Activated CD4-positive, alpha-beta T cell treated with anti-CD3 and anti-CD28 coated beads, Interleukin-2, amount 10 ng/mL, durations not matched to agents 7 days and 5 days (primary cell): ENCODE results near the gene SLC25A6. TPM values are rescaled to one million over a fixed set of nuclear protein-coding genes. Genes with fewer than 3 reads are reported as not detected.
"Not testable (repeated sequence)": the region's sequence is repeated elsewhere in the genome, so short reads cannot be mapped to it uniquely, and the experiment has no call there.

ENCODE experiments used
- CTCF ChIA-PET: fragments of 350-600 bp; sonication (Branson Sonifier 250); formaldehyde crosslinking; loops from one replicate; lab custom pipeline; 2021; ENCODE audit warnings: antibody characterized with exemption; lab: Charles Lee
- POLR2A ChIA-PET: fragments of 350-600 bp; sonication (Branson Sonifier 250); formaldehyde crosslinking; loops from one replicate; lab custom pipeline; 2021; ENCODE audit warnings: antibody characterized with exemption; lab: Charles Lee
- DNase-seq: peaks from one replicate; pipeline ENCODE4 v3.0.0-alpha.2; 2020
- H3K27ac Mint-ChIP-seq: one replicate; pipeline ENCODE4 v1.8.0; 2021; ENCODE audit warnings: mild to moderate bottlenecking, moderate library complexity, mixed read lengths
- H3K27me3 Mint-ChIP-seq: one replicate; pipeline ENCODE4 v1.8.0; 2021; ENCODE audit warnings: mixed read lengths
- H3K36me3 Mint-ChIP-seq: one replicate; pipeline ENCODE4 v1.8.0; 2021; ENCODE audit warnings: low read depth, mixed read lengths
- H3K4me1 Mint-ChIP-seq: one replicate; pipeline ENCODE4 v1.8.0; 2021; ENCODE audit warnings: mixed read lengths
- H3K4me3 Mint-ChIP-seq: one replicate; pipeline ENCODE4 v1.8.0; 2021; ENCODE audit warnings: mild to moderate bottlenecking, moderate library complexity, mixed read lengths
- H3K9me3 Mint-ChIP-seq: one replicate; pipeline ENCODE4 v1.8.0; 2021; ENCODE audit warnings: mixed read lengths
- total RNA-seq, 2 experiments: library from RNA; stranded (reverse); gene quantifications; one replicate each; pipeline ENCODE4 v1.2.3, GENCODE V29; 2021

SLC25A6 gene
- 100 to 1,000 TPM; 259 to 261 TPM for total RNA-seq

- Mint-ChIP-seq H3K4me1 (peaks cover 60% of the 10 kb centered on the region), H3K4me3 (peak within 1 kb of the TSS; percentile 89), H3K9me3 (no peaks in the 10 kb centered on the region), H3K27me3 (no peaks in the 10 kb centered on the region), H3K27ac (peak within 1 kb of the TSS; percentile 95), H3K36me3 (peaks cover 59% of the 10 kb centered on the region)
- ChIA-PET POLR2A (no interaction called here), CTCF (no interaction called here)
- DNase-seq, result peak; percentile 99
Measured at GRCh38 chrX:1391707-1392375, at the start of gene SLC25A6. Gene SLC25A6 (minus strand): TSS chrX:1392113. CDS start chrX:1392009, 104 bp downstream.

GRCh38 chrX:1440506-1440905 is 48.6 kb upstream of the SLC25A6 start:
- H3K36me3 Mint-ChIP-seq, result peaks cover 63% of the 10 kb centered on the region
- H3K4me1 Mint-ChIP-seq, result no peaks in the 10 kb centered on the region
- no peaks in the 10 kb centered on the region for H3K27me3 Mint-ChIP-seq
- ChIA-PET POLR2A (no interaction called here), CTCF (no interaction called here)
- H3K9me3 Mint-ChIP-seq, result peaks cover 25% of the 10 kb centered on the region
- no peak for DNase-seq
- H3K27ac Mint-ChIP-seq, result no peak overlapping the region
- H3K4me3 Mint-ChIP-seq, result no peak overlapping the region

DNA sequence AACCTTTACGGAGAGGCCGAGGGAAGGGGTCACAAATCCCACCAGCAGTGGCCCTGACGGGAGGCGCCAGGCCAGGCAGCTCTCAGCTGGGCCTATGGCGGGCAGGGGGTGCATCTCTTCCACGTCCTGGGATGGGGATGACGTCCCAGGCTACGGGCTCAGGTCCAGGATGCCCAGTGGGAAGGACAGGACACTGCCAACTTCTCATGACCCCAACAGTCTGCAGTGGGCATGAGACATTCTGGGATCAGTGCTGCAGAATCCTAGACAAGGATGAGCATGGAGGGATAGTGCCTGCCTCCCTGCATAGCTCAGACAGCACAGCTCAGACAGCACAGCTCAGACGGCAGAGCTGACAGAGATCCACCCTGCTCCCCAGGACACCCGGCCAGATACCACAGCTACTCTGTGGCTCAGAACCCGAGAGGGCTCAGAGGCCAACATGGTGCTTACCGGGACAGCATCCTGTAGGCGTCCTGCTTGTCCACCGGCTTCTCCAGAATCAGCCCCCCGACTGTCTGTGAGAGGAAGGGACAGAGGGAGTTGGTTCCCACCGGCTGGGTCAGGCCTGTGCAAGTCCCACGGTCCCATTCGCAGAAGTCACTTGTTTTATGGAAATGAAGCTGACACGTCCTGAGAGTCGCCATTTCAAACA is 43.5 kb upstream of the SLC25A6 start:
- POLR2A ChIA-PET, result no interaction called here
- peak; percentile 4 for DNase-seq
- Mint-ChIP-seq H3K36me3 (peaks cover 42% of the 10 kb centered on the region), H3K9me3 (peaks cover 4% of the 10 kb centered on the region), H3K27me3 (no peaks in the 10 kb centered on the region), H3K4me3 (no peak overlapping the region), H3K4me1 (no peaks in the 10 kb centered on the region), H3K27ac (no peak overlapping the region)
- CTCF ChIA-PET, result no interaction called here

DNA sequence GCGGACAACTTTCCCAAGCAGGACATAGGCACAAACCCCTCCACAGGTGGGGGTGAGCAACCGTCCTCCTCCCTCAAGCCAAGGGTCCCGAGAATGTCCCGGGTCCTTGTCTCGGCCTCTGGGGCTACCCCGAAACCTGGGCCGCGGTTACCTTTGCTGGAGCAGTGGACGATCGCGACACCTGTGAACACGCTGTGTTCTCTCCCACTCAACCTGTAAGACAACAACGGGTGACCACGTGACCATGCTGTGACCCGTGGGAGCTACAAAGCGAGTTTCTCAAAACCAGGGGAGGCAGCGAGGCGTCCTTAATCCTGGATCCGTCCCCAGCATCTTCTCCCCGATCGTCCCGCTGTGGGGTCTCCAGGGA is 42.9 kb upstream of the SLC25A6 start:
- DNase-seq, result no peak
- peaks cover 39% of the 10 kb centered on the region for H3K36me3 Mint-ChIP-seq
- no peaks in the 10 kb centered on the region for H3K27me3 Mint-ChIP-seq
- H3K27ac Mint-ChIP-seq, result no peak overlapping the region
- H3K4me1 Mint-ChIP-seq, result no peaks in the 10 kb centered on the region
- CTCF ChIA-PET, result no interaction called here
- POLR2A ChIA-PET, result no interaction called here
- H3K9me3 Mint-ChIP-seq, result peaks cover 4% of the 10 kb centered on the region
- no peak overlapping the region for H3K4me3 Mint-ChIP-seq

DNA sequence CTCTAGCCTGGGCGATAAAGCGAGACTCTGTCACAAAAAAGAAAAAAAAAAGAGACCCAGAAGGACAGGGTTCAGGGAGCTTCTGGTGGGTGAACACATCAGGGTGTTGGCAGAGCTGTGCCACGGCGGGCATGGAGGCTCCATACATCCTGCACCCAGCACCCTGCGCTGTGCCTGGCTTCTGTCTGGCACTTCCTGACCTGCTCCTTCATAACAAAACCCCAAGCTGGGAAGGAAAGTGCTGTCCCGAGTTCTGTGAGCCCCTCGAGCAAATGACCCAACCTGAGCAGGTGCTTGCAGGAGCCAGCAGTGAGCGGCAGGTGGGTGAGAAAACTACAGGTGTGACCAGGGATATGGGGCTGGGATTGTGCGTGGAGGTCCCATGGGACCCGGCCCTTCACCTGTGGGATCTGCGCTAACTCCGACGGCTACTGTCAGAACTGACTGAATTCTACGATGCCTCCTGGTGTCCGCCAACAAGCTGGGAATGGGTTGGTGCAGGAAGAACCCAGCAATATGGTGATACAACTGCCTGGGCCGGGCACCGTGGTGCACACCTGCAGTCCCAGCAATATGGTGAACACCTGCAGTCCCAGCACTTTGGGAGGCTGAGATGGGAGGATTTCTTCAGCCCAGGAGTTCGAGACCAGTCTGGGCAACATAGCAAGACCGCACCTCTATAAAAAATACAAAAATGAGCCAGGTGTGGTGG is 41.9 kb upstream of the SLC25A6 start:
- no peaks in the 10 kb centered on the region for H3K4me1 Mint-ChIP-seq
- H3K9me3 Mint-ChIP-seq, result peaks cover 4% of the 10 kb centered on the region
- no peak overlapping the region for H3K27ac Mint-ChIP-seq
- CTCF ChIA-PET, result no interaction called here
- no peak for DNase-seq
- H3K27me3 Mint-ChIP-seq, result no peaks in the 10 kb centered on the region
- POLR2A ChIA-PET, result no interaction called here
- peaks cover 32% of the 10 kb centered on the region for H3K36me3 Mint-ChIP-seq
- no peak overlapping the region for H3K4me3 Mint-ChIP-seq

- DNase-seq, result no peak
- peaks cover 21% of the 10 kb centered on the region for H3K36me3 Mint-ChIP-seq
- POLR2A ChIA-PET, result no interaction called here
Measured at GRCh38 chrX:1430451-1430850, 38.5 kb upstream of the SLC25A6 start.

GRCh38 chrX:1427756-1428155 is 35.8 kb upstream of the SLC25A6 start:
- Mint-ChIP-seq H3K4me3 (no peak overlapping the region), H3K9me3 (peaks cover 8% of the 10 kb centered on the region), H3K27ac (no peak overlapping the region), H3K4me1 (no peaks in the 10 kb centered on the region), H3K27me3 (no peaks in the 10 kb centered on the region), H3K36me3 (peaks cover 43% of the 10 kb centered on the region)
- POLR2A ChIA-PET, result no interaction called here
- no peak for DNase-seq
- CTCF ChIA-PET, result no interaction called here

More at GRCh38 chrX:1430451-1430850, 38.5 kb upstream of the SLC25A6 start:
- H3K4me1 Mint-ChIP-seq, result no peaks in the 10 kb centered on the region
- H3K27me3 Mint-ChIP-seq, result no peaks in the 10 kb centered on the region
- no peak overlapping the region for H3K4me3 Mint-ChIP-seq
- no peak overlapping the region for H3K27ac Mint-ChIP-seq
- no peaks in the 10 kb centered on the region for H3K9me3 Mint-ChIP-seq
- CTCF ChIA-PET, result no interaction called here

DNA sequence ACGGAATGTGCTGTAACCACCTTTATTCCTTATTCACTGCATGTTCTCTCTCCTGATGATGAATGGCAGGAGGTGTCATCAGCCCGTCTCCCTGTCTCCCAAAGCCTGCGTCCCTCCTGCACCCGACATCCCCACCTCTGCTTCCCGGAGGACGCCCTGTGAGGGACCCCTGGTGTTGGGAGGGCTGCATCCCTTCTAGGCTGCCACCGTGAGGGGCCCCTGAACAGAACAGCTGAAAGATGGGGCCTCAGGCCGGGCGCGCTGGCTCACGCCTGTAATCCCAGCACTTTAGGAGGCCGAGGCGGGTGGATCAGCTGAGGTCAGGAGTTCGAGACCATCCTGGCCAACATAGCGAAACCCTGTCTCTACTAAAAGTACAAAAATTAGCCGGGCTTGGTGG is 34.4 kb upstream of the SLC25A6 start:
- Mint-ChIP-seq H3K36me3 (peaks cover 55% of the 10 kb centered on the region), H3K9me3 (peaks cover 18% of the 10 kb centered on the region)
- H3K4me3 Mint-ChIP-seq, CTCF ChIA-PET, POLR2A ChIA-PET, H3K27ac Mint-ChIP-seq, DNase-seq, H3K27me3 Mint-ChIP-seq, H3K4me1 Mint-ChIP-seq: not testable (repeated sequence)

- no peak for DNase-seq
- ChIA-PET CTCF (no interaction called here), POLR2A (no interaction called here)
- Mint-ChIP-seq H3K27ac (no peak overlapping the region), H3K36me3 (peaks cover 60% of the 10 kb centered on the region), H3K9me3 (peaks cover 18% of the 10 kb centered on the region), H3K4me3 (no peak overlapping the region), H3K4me1 (no peaks in the 10 kb centered on the region), H3K27me3 (no peaks in the 10 kb centered on the region)
Measured at GRCh38 chrX:1425381-1425780, 33.5 kb upstream of the SLC25A6 start.

DNA sequence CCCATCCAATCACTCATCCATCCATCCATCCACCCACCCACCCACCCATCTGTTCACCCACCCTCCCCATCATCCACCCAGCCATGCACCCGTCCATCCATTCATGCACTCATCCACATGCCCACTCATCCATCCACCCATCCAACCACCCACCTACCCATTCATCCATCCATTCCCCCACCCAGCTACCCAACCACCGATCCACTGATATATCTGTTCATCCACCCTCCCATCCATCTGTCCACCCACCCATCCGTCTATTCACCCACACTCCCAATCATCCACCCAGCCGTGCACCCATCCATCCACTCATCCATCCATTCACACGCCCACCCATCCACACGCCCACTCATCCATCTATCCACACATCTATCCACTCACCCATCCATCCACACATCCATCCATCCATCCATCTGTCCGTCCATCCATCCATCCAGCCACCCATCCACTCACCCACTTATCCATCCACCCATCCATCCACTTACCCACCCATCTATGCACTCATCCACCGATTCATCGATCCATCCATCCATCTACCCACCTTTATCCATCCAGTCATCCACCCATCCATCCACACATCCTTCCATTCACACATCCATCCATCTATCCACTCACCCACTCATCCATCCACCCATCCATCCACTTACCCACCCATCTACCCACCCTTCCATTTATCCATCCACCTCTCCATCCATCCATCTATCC is 32.4 kb upstream of the SLC25A6 start:
- POLR2A ChIA-PET, result no interaction called here
- Mint-ChIP-seq H3K27me3 (no peaks in the 10 kb centered on the region), H3K4me1 (no peaks in the 10 kb centered on the region), H3K36me3 (peaks cover 69% of the 10 kb centered on the region), H3K9me3 (peaks cover 24% of the 10 kb centered on the region), H3K27ac (no peak overlapping the region), H3K4me3 (no peak overlapping the region)
- CTCF ChIA-PET, result no interaction called here
- DNase-seq, result no peak

DNA sequence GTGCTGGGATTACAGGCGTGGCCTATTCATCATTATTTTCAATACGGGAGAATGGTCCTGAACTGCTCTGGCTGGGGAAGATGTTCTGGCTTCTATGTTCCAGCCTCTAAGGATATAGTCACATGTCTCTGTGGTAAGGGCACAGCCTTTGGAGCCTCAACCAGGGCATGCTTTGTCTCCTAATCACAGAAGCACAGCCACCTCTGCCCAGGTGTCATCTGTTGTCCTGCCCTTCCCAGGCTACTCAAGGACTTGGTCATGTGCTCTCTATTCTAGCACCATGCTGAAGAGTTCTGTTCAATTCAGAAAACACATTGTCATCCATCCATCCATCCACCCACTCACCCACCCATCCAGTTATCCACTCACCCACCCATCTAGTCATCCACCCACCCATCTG is 31.3 kb upstream of the SLC25A6 start:
- CTCF ChIA-PET, result no interaction called here
- no peak for DNase-seq
- Mint-ChIP-seq H3K4me3 (no peak overlapping the region), H3K27ac (no peak overlapping the region), H3K36me3 (peaks cover 72% of the 10 kb centered on the region), H3K27me3 (no peaks in the 10 kb centered on the region), H3K4me1 (no peaks in the 10 kb centered on the region), H3K9me3 (peaks cover 24% of the 10 kb centered on the region)
- POLR2A ChIA-PET, result no interaction called here

DNA sequence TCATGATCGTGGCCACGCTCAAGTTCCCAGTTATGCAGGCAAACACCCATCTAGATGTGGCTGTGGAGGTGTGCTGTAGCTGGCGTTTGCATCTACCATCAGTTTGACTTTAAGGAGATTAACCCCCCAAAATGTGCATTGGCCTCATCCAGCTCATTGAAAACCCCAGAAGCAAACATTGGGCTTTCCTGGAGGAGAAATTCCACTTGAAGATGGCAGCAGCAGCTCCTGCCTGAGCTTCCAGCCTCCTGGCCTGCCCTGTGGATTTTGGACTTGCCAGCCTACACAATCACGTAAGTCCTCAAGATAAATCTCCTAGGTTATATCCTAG is 30.2 kb upstream of the SLC25A6 start:
- no peak overlapping the region for H3K27ac Mint-ChIP-seq
- no peaks in the 10 kb centered on the region for H3K4me1 Mint-ChIP-seq
- ChIA-PET CTCF (no interaction called here), POLR2A (no interaction called here)
- H3K36me3 Mint-ChIP-seq, result peaks cover 70% of the 10 kb centered on the region
- H3K4me3 Mint-ChIP-seq, result no peak overlapping the region
- DNase-seq, result no peak
- H3K9me3 Mint-ChIP-seq, result peaks cover 24% of the 10 kb centered on the region
- H3K27me3 Mint-ChIP-seq, result no peaks in the 10 kb centered on the region
